Measurements from ENCODE around the gene ZGRF1.
"Not testable (repeated sequence)": the region's sequence is repeated elsewhere in the genome, so short reads cannot be mapped to it uniquely, and the experiment has no call there.

The ZGRF1 gene

GRCh38 chr4:112636688-112637551, at the start of gene ZGRF1, which contains the start of gene LARP7:
ZGRF1 (minus strand) TSS chr4:112636909; CDS start chr4:112633176, 3,733 bp downstream.
LARP7 (plus strand) TSS chr4:112637143; CDS start chr4:112644670, 7,527 bp downstream.
- DNase-seq (ENCODE audit: insufficient read length, low spot score) (peak; percentile 93), FAIRE-seq (peak; percentile 97)

GRCh38 chr4:112680996-112681395, 44.3 kb upstream of the ZGRF1 start:
- FAIRE-seq: no peak

GRCh38 chr4:112677519-112678091, 40.9 kb upstream of the ZGRF1 start:
- FAIRE-seq (no peak), DNase-seq (ENCODE audit: insufficient read length, low spot score) (no peak)

More at GRCh38 chr4:112680996-112681395, 44.3 kb upstream of the ZGRF1 start:
- DNase-seq (ENCODE audit: insufficient read length, low spot score): no peak

GRCh38 chr4:112674376-112674775, 37.7 kb upstream of the ZGRF1 start:
- DNase-seq (ENCODE audit: insufficient read length, low spot score) (no peak), FAIRE-seq (no peak)

- DNase-seq (ENCODE audit: insufficient read length, low spot score) (no peak), FAIRE-seq (no peak)
These were observed 37.0 kb upstream of the ZGRF1 start for GRCh38 chr4:112673686-112674085.

GRCh38 chr4:112673076-112673475, 36.4 kb upstream of the ZGRF1 start:
- FAIRE-seq (no peak), DNase-seq (ENCODE audit: insufficient read length, low spot score) (no peak)

- DNase-seq (ENCODE audit: insufficient read length, low spot score) (no peak), FAIRE-seq (no peak)
These were observed 31.4 kb upstream of the ZGRF1 start for GRCh38 chr4:112668131-112668530.

- FAIRE-seq (no peak), DNase-seq (ENCODE audit: insufficient read length, low spot score) (no peak)
These were observed 27.9 kb upstream of the ZGRF1 start for GRCh38 chr4:112664611-112665010.

GRCh38 chr4:112656115-112656514, 19.4 kb upstream of the ZGRF1 start:
- FAIRE-seq: not testable (repeated sequence)

GRCh38 chr4:112655270-112655669, 18.6 kb upstream of the ZGRF1 start:
- DNase-seq (ENCODE audit: insufficient read length, low spot score) (no peak), FAIRE-seq (no peak)

More at GRCh38 chr4:112656115-112656514, 19.4 kb upstream of the ZGRF1 start:
- not testable (repeated sequence) for DNase-seq (ENCODE audit: insufficient read length, low spot score)

GRCh38 chr4:112652216-112652615, 15.5 kb upstream of the ZGRF1 start:
- FAIRE-seq: no peak
- no peak for DNase-seq (ENCODE audit: insufficient read length, low spot score)

- DNase-seq (ENCODE audit: insufficient read length, low spot score) (no peak), FAIRE-seq (no peak)
These were observed 14.9 kb upstream of the ZGRF1 start for GRCh38 chr4:112651641-112652040.

- FAIRE-seq: no peak
- no peak for DNase-seq (ENCODE audit: insufficient read length, low spot score)
These were observed 13.6 kb upstream of the ZGRF1 start for GRCh38 chr4:112650332-112650731.

GRCh38 chr4:112649055-112649408, 12.3 kb upstream of the ZGRF1 start:
- DNase-seq (ENCODE audit: insufficient read length, low spot score): no peak
- no peak for FAIRE-seq

- no peak for DNase-seq (ENCODE audit: insufficient read length, low spot score)
- no peak for FAIRE-seq
These were observed 11.8 kb upstream of the ZGRF1 start for GRCh38 chr4:112648263-112649054.

GRCh38 chr4:112647785-112648184, 11.1 kb upstream of the ZGRF1 start:
- FAIRE-seq: no peak
- no peak for DNase-seq (ENCODE audit: insufficient read length, low spot score)

GRCh38 chr4:112646632-112647537, 10.2 kb upstream of the ZGRF1 start:
- no peak for FAIRE-seq
- no peak for DNase-seq (ENCODE audit: insufficient read length, low spot score)

GRCh38 chr4:112645541-112646329, 9.0 kb upstream of the ZGRF1 start:
- FAIRE-seq (no peak), DNase-seq (ENCODE audit: insufficient read length, low spot score) (no peak)

All from HTR-8/SVneo (cell line).